Lower leg skin (tissue), 3 donors: Measurements from ENCODE around the gene ATP6V0E1.

ENCODE experiments used
- CTCF ChIP-seq, 3 donors: fragments of 450-650 bp; IDR thresholded peaks; one replicate each; pipeline ENCODE4 v1.5.1; 2016; ENCODE audit warnings: antibody characterized with exemption in 3 of 3, mild to moderate bottlenecking in 3 of 3, moderate library complexity in 2 of 3
- POLR2A ChIP-seq, 2 donors: fragments of 450-650 bp; IDR thresholded peaks; one replicate each; pipeline ENCODE4 v1.6.1; 2016 to 2017; ENCODE audit warnings: antibody characterized with exemption in 2 of 2, mild to moderate bottlenecking in 1 of 2, moderate library complexity in 1 of 2

- TF ChIP-seq POLR2A (IDR thresholded peaks at IDR 0.05): no peak
- no peak for TF ChIP-seq CTCF (IDR thresholded peaks at IDR 0.05)
These were observed 38.8 kb upstream of the ATP6V0E1 start for GRCh38 chr5:172944741-172945140.
